NCI-H524 treated with DMSO at 0.1 percent for 48 hours (cell line): ENCODE measurements around the gene OR4E2.
"Not testable (repeated sequence)": the region's sequence is repeated elsewhere in the genome, so short reads cannot be mapped to it uniquely, and the experiment has no call there.

Experiments used
- DNase-seq: peaks from one replicate; lab custom pipeline; 2025; lab: John Stamatoyannopoulos, UW

The OR4E2 gene, protein sequence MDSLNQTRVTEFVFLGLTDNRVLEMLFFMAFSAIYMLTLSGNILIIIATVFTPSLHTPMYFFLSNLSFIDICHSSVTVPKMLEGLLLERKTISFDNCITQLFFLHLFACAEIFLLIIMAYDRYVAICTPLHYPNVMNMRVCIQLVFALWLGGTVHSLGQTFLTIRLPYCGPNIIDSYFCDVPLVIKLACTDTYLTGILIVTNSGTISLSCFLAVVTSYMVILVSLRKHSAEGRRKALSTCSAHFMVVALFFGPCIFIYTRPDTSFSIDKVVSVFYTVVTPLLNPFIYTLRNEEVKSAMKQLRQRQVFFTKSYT

GRCh38 chr14:21653331-21653885 lies at the start of gene OR4E2:
TSS of gene OR4E2 (plus strand) at chr14:21653835. CDS start at chr14:21665083, 11,248 bp downstream.
- DNase-seq = no peak

DNA sequence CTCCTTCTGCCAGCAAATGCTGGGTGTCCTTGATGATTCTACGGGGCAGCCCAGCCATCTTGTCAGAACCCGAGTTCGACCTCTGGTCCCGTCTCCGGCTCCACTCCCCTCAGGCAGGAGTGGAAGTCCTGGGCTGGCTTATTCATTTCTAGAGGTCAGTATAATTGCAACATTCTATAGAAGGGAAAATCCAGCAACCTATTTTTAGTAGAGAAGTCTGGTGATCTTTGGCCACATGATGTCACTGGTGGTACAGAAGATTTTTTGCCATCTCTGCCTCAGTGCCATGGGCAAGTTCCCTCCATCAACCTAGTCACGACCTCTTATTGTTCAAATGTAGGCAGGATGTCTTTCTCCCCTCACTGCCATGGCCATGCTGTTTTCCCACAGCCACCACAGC lies 41.3 kb upstream of the OR4E2 start:
- DNase-seq = no peak

GRCh38 chr14:21614240-21614639 lies 39.4 kb upstream of the OR4E2 start:
- no peak for DNase-seq

DNA sequence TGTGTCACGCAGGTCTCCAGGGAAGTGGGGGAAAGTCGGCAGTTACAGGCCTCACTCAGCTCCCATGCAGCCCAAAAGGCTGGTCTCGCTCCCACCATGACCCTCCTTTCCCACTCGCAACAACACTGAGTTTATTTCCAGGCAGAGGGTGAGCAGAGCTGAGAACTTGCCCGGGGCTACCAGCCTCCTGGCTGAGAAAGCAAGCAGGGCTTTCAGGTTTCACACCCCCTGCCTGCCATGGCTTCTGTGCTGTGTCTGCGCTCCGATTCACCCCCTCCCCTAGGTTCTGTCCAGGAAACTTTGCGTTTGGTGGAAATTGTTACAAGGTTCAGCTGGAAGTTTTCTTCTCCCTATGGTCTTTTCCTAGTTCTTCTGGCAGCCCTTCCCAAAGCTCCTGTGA lies 36.0 kb upstream of the OR4E2 start:
- DNase-seq = no peak

GRCh38 chr14:21626491-21627230 lies 27.0 kb upstream of the OR4E2 start:
- no peak for DNase-seq

- not testable (repeated sequence) for DNase-seq
These were observed 23.1 kb upstream of the OR4E2 start for GRCh38 chr14:21630503-21630902.

DNA sequence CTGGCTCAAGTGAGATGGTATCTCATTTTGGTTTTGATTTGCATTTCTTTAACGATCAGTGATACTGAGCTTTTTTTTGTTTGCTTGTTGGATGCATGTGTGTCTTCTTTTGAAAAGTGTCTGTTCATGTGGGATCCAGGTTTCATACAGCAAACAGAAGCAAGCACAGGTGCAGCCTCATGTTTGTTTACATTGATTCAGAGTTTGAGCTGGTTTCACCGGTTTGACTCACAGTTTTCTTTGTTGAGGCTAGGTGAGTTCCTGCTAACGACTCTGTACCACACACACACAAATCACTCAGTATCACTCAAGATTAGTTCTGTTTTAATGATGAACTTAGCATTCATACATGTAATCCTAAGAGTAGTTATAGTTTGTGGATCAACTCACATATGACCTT lies 22.6 kb upstream of the OR4E2 start:
- DNase-seq = no peak

GRCh38 chr14:21634840-21635239 lies 18.8 kb upstream of the OR4E2 start, which contains the start of gene OR10G2:
TSS of gene OR10G2 (minus strand) at chr14:21634940. CDS start at chr14:21634842, 98 bp downstream.
- no peak for DNase-seq

GRCh38 chr14:21642683-21643082 lies 11.0 kb upstream of the OR4E2 start:
- DNase-seq = no peak

DNA sequence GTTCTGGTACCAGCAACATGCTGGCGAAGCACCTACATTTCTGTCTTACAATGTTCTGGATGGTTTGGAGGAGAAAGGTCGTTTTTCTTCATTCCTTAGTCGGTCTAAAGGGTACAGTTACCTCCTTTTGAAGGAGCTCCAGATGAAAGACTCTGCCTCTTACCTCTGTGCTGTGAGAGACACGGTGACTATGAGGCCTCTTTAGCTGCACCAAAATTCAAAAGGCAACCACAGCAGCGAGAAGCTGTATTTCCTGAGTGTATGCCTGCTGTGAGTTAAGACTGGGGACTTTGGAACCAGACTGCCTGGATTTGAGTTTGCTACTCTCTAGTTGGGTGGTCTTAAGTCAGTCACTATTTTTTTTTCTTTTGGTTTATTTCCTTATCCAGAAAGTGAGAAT lies 10.2 kb upstream of the OR4E2 start:
- no peak for DNase-seq

- DNase-seq = no peak
These were observed 6.3 kb upstream of the OR4E2 start for GRCh38 chr14:21647380-21647779.

- no peak for DNase-seq
These were observed 1.3 kb upstream of the OR4E2 start for GRCh38 chr14:21652209-21652808.

- no peak for DNase-seq
These were observed 580 bp downstream of the OR4E2 start for GRCh38 chr14:21654215-21654614.

DNA sequence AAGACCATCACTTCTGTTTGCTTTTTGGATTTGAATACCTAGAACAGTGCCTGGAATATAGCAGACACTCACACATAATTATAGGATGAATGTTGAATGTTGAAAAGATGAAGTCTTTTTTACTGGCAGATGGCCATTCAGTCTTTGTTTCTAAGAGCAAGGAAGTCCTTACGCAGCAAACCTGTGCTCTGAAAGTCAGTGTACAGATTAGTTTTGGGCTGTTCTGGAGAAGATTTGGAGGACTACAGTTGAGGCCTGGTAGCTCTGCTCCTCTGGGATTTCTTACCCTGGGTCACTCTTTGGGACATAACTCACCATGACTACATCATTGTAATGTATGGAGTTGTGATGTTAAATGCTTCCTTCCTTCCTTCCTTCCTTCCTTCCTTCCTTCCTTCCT lies 3.3 kb downstream of the OR4E2 start:
- DNase-seq = no peak

GRCh38 chr14:21668377-21668776 lies 14.7 kb downstream of the OR4E2 start:
- DNase-seq = no peak

DNA sequence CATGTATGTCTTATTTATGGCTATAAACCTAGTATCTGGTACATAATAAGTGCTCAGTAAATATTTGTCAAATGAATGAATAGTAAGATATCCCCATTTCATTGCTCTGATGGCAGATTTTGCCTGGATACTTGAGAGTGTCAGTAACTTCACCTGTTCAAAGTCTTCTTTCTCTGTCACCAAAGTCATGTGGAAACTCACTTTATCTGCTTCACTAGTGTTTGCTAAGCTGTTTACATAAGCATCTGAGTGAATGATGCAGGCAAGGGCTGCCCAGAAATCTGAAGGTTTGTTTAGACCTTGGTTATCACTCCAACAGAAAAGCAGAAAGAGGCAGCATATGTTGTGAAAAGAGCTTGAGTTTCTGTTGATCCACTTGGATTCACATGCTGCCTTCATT lies 15.6 kb downstream of the OR4E2 start:
- DNase-seq = no peak

DNA sequence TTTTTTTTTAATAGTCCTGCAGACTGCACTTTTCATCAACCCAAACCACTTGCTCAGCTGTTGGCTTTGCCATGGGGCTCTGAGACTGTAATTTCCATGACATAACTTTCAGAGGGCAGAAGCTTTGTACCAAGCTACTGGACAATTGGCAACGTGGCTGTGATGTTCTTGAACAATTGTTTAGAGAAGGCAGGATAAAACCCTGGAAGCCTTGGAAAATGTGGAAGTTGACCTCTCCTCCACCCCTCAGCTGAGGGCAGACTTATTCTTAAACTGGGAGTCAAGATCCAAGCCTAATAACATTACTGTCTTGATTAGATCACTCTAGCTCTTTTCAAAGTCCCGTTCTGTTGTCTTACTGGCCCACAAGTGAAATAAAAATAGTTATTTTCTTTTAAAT lies 17.7 kb downstream of the OR4E2 start:
- DNase-seq = no peak

DNA sequence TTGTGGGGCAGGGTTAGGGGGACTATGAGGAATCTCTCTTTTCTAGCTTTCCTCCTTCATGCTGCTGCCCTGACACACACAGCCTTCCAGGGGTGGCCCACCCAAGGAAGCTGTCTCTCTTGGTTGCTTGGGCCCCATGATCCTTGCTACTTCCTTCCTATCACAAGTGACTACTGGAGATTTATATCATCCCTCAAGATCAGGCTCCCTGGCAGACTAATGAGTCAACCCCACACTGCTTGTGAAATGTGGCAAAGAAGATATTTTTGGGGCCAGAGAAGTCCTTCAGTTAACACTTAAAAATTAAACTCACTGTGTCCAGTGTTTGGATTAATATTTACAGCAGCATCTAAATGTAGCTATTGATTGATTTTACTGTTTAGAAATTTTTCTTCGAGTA lies 18.5 kb downstream of the OR4E2 start:
- no peak for DNase-seq

DNA sequence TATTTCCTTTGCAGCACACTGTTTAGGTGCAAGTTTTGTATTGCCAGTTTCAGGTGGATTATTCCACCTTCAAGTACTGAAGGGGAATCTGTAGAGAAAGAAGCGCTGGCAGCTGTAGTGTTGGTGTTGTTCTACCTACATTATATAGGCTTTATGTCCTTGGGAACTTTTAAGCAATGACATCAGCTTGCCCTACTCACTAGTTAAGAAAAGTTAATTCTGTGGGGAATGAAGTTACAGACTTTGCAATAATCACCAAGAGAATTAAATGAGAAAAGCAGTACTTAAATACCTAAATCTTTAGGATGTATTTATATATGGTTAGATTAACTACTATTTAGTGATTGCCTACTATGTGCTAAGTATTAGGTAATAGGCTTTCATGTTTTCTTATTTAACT lies 20.1 kb downstream of the OR4E2 start, which contains the start of gene OR4E1:
Gene OR4E1, minus strand, starts transcription at position 101 of the 400 bp plus-strand sequence. CDS start 2,883 bp downstream, outside the sequence.
- no peak for DNase-seq

- no peak for DNase-seq
These were observed 21.9 kb downstream of the OR4E2 start for GRCh38 chr14:21675566-21675965.

DNA sequence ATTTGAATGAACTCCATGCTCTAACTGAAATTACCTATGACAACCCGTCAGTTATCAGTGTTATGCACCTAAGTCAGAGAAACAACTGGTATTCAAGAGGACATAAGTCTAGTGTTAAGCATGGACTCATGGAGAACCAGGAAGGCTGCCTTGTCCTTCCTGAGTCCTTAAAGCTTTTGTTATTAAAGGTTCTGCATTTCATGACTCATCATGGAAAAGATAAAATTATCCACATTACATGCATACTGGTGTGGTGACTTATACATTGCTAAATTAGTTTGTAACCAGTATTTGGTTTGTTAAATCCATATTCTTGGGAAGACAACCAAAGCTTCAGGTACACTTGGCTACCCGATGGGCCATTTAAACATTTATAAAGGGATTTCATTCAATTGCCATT lies 26.4 kb downstream of the OR4E2 start:
- DNase-seq = no peak

DNA sequence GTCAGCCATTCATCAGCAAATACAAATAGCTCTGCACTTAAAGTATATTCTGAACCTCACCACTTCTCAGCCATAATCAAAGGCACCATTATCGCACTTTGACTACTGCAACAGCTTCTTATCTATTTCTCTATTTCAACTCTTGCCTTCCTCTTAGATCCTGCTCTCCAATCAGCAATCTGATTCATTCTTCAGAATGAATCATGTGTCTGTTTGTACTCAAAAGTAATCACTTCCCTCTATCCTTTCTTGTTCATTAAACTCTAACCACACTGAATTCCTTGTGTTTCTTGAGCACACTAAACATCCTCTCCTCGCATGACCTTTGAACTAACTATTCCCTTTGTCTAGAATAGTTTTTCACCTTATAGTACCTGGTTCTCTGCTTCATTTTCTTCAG lies 32.8 kb downstream of the OR4E2 start:
- DNase-seq = no peak

DNA sequence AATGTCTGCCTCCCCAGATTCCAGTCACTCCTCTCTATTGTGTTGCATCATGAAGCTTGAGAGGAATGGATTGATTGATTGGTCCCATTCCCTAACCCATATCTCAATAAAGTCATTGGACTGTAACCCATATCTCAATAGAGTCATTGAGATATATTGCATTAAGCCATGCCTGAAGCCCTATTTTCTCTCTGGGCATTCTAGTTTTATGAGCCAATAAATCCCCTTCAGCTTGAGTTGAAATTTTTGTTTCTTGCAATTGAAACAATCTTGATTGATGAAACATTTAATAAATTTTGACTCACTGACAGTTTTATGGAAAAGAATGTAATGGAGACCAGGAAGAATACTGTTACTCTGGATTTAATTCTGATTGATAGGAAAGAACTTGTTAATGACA lies 40.8 kb downstream of the OR4E2 start:
- DNase-seq = no peak
